Endothelial cell of umbilical vein (primary cell): Measurements from ENCODE around the gene AMH.

Source experiments
- EZH2 ChIP-seq: IDR thresholded peaks from 2 replicates; pipeline ENCODE4 v1.6.1; 2012; ENCODE audit warnings: borderline replicate concordance, low read depth, mild to moderate bottlenecking, moderate library complexity, low read length, inconsistent platforms; ENCODE audit not compliant: severe bottlenecking
- FOS ChIP-seq: IDR thresholded peaks from 2 replicates; pipeline ENCODE4 v1.6.1; 2011; ENCODE audit warnings: mild to moderate bottlenecking, low read length, moderate library complexity, borderline replicate concordance; ENCODE audit not compliant: insufficient read depth
- GATA2 ChIP-seq: IDR thresholded peaks from 2 replicates; pipeline ENCODE4 v1.7.0; 2011; ENCODE audit warnings: low read depth, mild to moderate bottlenecking, moderate library complexity, mixed read lengths, low read length; ENCODE audit not compliant: insufficient read length, insufficient read depth
- MYC ChIP-seq: IDR thresholded peaks from one replicate; pipeline ENCODE4 v1.6.1; 2011; ENCODE audit warnings: mild to moderate bottlenecking, low read depth, low read length
- POLR2A ChIP-seq: IDR thresholded peaks from 2 replicates; pipeline ENCODE4 v1.6.1; 2012; ENCODE audit warnings: low read depth, mild to moderate bottlenecking, control low read depth, low read length
- POLR2AphosphoS5 ChIP-seq: IDR thresholded peaks from 2 replicates; pipeline ENCODE4 v1.6.1; 2012; ENCODE audit warnings: low read depth, mild to moderate bottlenecking, control low read depth, low read length, moderate library complexity; ENCODE audit not compliant: insufficient read depth
- TF ChIP-seq, protein P1 (sequence below), 2 donors: IDR thresholded peaks; 1 replicate in 1 of 2; 2 replicates in 1 of 2; pipeline ENCODE4 v1.5.1; 2011; ENCODE audit warnings: low read length in 2 of 2, mild to moderate bottlenecking in 2 of 2, moderate library complexity in 2 of 2, control low read depth in 1 of 2, inconsistent platforms in 1 of 2, low read depth in 1 of 2; ENCODE audit not compliant: insufficient read depth in 1 of 2; ENCODE audit errors: extremely low read depth in 1 of 2

DNA sequence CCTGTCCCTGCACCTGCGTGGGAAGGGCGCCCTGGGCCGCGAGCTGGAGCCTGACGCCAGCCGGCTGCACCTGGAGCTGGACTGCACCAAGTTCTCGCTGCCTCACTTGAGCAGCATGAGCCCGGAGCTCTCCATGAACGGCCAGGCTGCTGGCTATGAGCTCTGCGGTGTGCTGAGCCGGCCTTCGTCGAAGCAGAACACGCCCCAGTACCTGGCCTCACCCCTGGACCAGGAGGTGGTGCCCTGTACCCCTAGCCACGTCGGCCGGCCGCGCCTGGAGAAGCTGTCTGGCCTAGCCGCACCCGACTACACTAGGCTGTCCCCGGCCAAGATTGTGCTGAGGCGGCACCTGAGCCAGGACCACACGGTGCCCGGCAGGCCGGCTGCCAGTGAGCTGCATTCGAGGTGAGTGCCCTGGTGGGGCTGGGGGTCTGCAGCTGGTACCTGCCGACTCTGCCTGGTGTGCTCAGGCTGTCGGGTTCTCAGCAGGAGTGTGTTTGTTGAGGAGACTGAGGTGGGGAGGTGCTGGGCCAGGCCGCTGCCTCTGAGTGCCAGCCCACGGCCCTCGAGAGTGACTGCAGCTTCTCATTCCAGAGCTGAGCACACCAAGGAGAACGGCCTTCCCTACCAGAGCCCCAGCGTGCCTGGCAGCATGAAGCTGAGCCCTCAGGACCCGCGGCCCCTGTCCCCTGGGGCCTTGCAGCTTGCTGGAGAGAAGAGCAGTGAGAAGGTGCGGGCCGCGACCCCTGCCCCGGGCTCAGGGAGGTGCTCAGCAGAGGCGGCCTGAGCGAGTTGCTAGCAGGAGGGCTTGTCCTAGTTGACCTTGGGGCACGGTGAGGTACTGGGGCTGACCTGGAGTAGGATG is 32.5 kb upstream of the AMH start:
- TF ChIP-seq, protein P1, sequence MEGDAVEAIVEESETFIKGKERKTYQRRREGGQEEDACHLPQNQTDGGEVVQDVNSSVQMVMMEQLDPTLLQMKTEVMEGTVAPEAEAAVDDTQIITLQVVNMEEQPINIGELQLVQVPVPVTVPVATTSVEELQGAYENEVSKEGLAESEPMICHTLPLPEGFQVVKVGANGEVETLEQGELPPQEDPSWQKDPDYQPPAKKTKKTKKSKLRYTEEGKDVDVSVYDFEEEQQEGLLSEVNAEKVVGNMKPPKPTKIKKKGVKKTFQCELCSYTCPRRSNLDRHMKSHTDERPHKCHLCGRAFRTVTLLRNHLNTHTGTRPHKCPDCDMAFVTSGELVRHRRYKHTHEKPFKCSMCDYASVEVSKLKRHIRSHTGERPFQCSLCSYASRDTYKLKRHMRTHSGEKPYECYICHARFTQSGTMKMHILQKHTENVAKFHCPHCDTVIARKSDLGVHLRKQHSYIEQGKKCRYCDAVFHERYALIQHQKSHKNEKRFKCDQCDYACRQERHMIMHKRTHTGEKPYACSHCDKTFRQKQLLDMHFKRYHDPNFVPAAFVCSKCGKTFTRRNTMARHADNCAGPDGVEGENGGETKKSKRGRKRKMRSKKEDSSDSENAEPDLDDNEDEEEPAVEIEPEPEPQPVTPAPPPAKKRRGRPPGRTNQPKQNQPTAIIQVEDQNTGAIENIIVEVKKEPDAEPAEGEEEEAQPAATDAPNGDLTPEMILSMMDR (IDR thresholded peaks at IDR 0.05; ENCODE audit: extremely low read depth in 1 of 2, insufficient read depth in 1 of 2, low read depth in 1 of 2, low read length in 2 of 2): no peak
- TF ChIP-seq EZH2: no peak
- TF ChIP-seq POLR2AphosphoS5: no peak
- TF ChIP-seq POLR2A: no peak
- TF ChIP-seq MYC: no peak
- TF ChIP-seq GATA2: no peak
- no peak for TF ChIP-seq FOS
